GM10248 (cell line): ENCODE results near the gene TMEM161A.

ENCODE experiments used
- CTCF ChIA-PET: fragments of 300-600 bp; sonication (Branson Sonifier 250); formaldehyde crosslinking; extraction: SDS; loops from one replicate; lab custom pipeline; 2021; ENCODE audit warnings: antibody characterized with exemption; lab: Yijun Ruan, JAX
- POLR2A ChIA-PET: fragments of 350-650 bp; sonication (Branson Sonifier 250); formaldehyde crosslinking; extraction: SDS; loops from one replicate; lab custom pipeline; 2020; ENCODE audit warnings: antibody characterized with exemption; lab: Yijun Ruan, JAX
- DNase-seq: peaks from one replicate; pipeline ENCODE4 v3.0.0; 2012; ENCODE audit errors: extremely low spot score
- TF ChIP-seq, protein P1 (sequence below): IDR thresholded peaks from 2 replicates; pipeline ENCODE4 v1.5.1; 2012; ENCODE audit warnings: mild to moderate bottlenecking, low read depth; ENCODE audit errors: extremely low read depth, missing control alignments, control extremely low read depth

Gene TMEM161A

GRCh38 chr19:19076476-19076875, 61.8 kb downstream of the TMEM161A start:
- CTCF ChIA-PET = interaction anchor here (0.6 to 1.3 kb wide), 3 partner anchors 11 to 424 kb away, joined by 3 to 5 read pairs (median 3); no protein-coding TSS in a partner anchor
- no peak for DNase-seq
- POLR2A ChIA-PET = no interaction called here
- TF ChIP-seq, protein P1, sequence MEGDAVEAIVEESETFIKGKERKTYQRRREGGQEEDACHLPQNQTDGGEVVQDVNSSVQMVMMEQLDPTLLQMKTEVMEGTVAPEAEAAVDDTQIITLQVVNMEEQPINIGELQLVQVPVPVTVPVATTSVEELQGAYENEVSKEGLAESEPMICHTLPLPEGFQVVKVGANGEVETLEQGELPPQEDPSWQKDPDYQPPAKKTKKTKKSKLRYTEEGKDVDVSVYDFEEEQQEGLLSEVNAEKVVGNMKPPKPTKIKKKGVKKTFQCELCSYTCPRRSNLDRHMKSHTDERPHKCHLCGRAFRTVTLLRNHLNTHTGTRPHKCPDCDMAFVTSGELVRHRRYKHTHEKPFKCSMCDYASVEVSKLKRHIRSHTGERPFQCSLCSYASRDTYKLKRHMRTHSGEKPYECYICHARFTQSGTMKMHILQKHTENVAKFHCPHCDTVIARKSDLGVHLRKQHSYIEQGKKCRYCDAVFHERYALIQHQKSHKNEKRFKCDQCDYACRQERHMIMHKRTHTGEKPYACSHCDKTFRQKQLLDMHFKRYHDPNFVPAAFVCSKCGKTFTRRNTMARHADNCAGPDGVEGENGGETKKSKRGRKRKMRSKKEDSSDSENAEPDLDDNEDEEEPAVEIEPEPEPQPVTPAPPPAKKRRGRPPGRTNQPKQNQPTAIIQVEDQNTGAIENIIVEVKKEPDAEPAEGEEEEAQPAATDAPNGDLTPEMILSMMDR = no peak

- ChIA-PET POLR2A (no interaction called here), CTCF (interaction anchor here (0.7 kb wide), 1 partner anchor 99 kb away, joined by 3 read pairs; no protein-coding TSS in a partner anchor)
- TF ChIP-seq, protein P1 = no peak
Observed at GRCh38 chr19:19075126-19075525, 63.2 kb downstream of the TMEM161A start.

DNA sequence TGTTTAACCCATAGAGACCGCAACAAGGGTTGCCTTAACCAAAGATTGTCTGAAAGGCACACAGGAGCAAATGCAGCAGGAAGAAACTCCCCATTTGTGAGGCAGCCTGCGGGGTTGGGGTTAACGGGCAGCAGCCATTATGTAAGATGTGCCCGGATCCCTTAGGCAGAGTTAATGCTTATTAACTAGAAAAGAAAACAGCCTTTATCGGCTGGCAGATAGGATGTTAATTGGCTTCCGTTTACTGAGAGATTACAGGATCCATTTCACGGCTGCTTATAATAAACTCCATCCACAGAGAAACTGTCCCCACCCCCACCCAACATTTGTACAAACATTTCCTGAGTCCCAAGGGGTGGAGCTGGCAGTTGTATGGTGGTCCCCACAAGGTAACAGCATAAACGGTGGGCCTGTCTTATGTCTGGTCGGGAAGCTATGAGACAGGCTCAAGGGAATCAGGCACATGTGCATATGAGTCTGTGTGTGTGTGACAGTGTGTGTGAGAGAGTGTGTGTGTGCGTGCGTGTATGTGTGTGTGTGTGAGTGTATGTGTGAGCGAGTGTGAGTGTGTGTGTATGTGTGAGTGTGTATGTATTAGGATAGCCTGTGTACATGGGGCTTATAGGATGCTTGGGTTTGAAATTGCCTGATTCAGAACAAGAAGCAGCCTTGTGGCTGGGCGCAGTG, 63.9 kb downstream of the TMEM161A start:
- POLR2A ChIA-PET = no interaction called here
- TF ChIP-seq, protein P1 = no peak
- CTCF ChIA-PET = interaction anchor here (0.7 kb wide), 1 partner anchor 100 kb away, joined by 3 read pairs; no protein-coding TSS in a partner anchor
- no peak for DNase-seq

More at GRCh38 chr19:19075126-19075525, 63.2 kb downstream of the TMEM161A start:
- DNase-seq = no peak

DNA sequence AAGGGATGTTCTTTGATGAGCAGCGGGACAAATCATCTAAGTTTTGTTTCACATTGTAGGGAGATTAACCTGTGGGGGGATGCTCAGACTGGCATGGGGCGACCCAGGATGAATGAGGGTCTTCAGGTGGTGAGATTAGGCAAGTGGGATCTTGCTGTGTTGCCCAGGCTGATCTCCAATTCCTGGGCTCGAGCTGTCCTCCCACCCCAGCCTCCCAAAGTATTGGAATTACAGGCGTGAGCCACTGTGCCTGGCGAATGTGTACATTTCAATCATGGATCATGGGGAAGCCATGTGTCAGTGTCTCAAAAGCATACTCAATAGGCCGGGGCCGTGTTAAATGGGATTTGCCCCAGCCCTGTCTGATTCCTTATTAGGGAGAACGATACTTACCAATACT, 66.4 kb downstream of the TMEM161A start:
- no peak for DNase-seq
- TF ChIP-seq, protein P1 = no peak
- ChIA-PET CTCF (no interaction called here), POLR2A (no interaction called here)
